Neural crest cell (in vitro differentiated cells): ENCODE results near the gene CLEC16A. TPM values are rescaled to one million over a fixed set of nuclear protein-coding genes. Genes with fewer than 3 reads are reported as not detected.

Source experiments
- DNase-seq: peaks from one replicate; pipeline ENCODE4 v3.0.0; 2021; ENCODE audit warnings: low read depth, mixed read lengths, low spot score
- H3K27ac Mint-ChIP-seq: one replicate; pipeline ENCODE4 v1.8.0; 2021; ENCODE audit warnings: mild to moderate bottlenecking, mixed read lengths; ENCODE audit not compliant: unreplicated experiment
- H3K27me3 Mint-ChIP-seq: 2 replicates; pipeline ENCODE4 v1.8.0; 2021; ENCODE audit warnings: low read depth, mild to moderate bottlenecking, mixed read lengths
- H3K36me3 Mint-ChIP-seq: 2 replicates; pipeline ENCODE4 v1.8.0; 2021; ENCODE audit warnings: low read depth, mild to moderate bottlenecking, mixed read lengths
- H3K4me1 Mint-ChIP-seq: 2 replicates; pipeline ENCODE4 v1.8.0; 2021; ENCODE audit warnings: mixed read lengths
- H3K4me3 Mint-ChIP-seq: one replicate; pipeline ENCODE4 v1.8.0; 2021; ENCODE audit warnings: mild to moderate bottlenecking, mixed read lengths
- H3K9me3 Mint-ChIP-seq: 2 replicates; pipeline ENCODE4 v1.8.0; 2021; ENCODE audit warnings: mixed read lengths
- CTCF ChIP-seq: fragments of 200-600 bp; sonication (generic); conservative IDR thresholded peaks from 2 replicates; pipeline ENCODE4 v1.5.0; 2021; ENCODE audit warnings: antibody characterized with exemption, mild to moderate bottlenecking
- total RNA-seq: library from RNA; stranded (reverse); gene quantifications from 2 replicates; pipeline ENCODE4 v1.2.1, GENCODE V29; 2021

The CLEC16A gene
- total RNA-seq, 1 donor from 2014 or later, result 21.3 TPM

- Mint-ChIP-seq H3K27me3 (no peaks in the 10 kb centered on the region), H3K27ac (no peak overlapping the region), H3K9me3 (peaks cover 3% of the 10 kb centered on the region), H3K36me3 (peaks cover 25% of the 10 kb centered on the region), H3K4me1 (peaks cover 4% of the 10 kb centered on the region), H3K4me3 (no peak overlapping the region)
- TF ChIP-seq CTCF, result no peak
- DNase-seq, result no peak
Measured at GRCh38 chr16:11022002-11022401, 77.6 kb downstream of the CLEC16A start.

GRCh38 chr16:11023262-11024039 lies 79.1 kb downstream of the CLEC16A start:
- no peak for TF ChIP-seq CTCF
- H3K36me3 Mint-ChIP-seq, result peaks cover 37% of the 10 kb centered on the region
- H3K4me3 Mint-ChIP-seq, result no peak overlapping the region
- H3K27me3 Mint-ChIP-seq, result no peaks in the 10 kb centered on the region
- no peak for DNase-seq
- H3K27ac Mint-ChIP-seq, result no peak overlapping the region
- no peaks in the 10 kb centered on the region for H3K4me1 Mint-ChIP-seq
- peaks cover 5% of the 10 kb centered on the region for H3K9me3 Mint-ChIP-seq

- Mint-ChIP-seq H3K36me3 (peaks cover 47% of the 10 kb centered on the region), H3K27me3 (no peaks in the 10 kb centered on the region), H3K9me3 (peaks cover 8% of the 10 kb centered on the region), H3K27ac (no peak overlapping the region), H3K4me1 (no peaks in the 10 kb centered on the region), H3K4me3 (no peak overlapping the region)
- DNase-seq, result no peak
- TF ChIP-seq CTCF, result no peak
Measured at GRCh38 chr16:11024333-11025053, 80.1 kb downstream of the CLEC16A start.

GRCh38 chr16:11025120-11025531 lies 80.8 kb downstream of the CLEC16A start:
- Mint-ChIP-seq H3K4me1 (no peaks in the 10 kb centered on the region), H3K27ac (no peak overlapping the region), H3K9me3 (peaks cover 12% of the 10 kb centered on the region), H3K36me3 (peaks cover 52% of the 10 kb centered on the region), H3K4me3 (no peak overlapping the region), H3K27me3 (no peaks in the 10 kb centered on the region)
- no peak for DNase-seq
- TF ChIP-seq CTCF, result no peak

- peaks cover 12% of the 10 kb centered on the region for H3K9me3 Mint-ChIP-seq
- no peak overlapping the region for H3K4me3 Mint-ChIP-seq
- no peaks in the 10 kb centered on the region for H3K27me3 Mint-ChIP-seq
- TF ChIP-seq CTCF, result no peak
- H3K36me3 Mint-ChIP-seq, result peaks cover 64% of the 10 kb centered on the region
- no peak overlapping the region for H3K27ac Mint-ChIP-seq
- DNase-seq, result no peak
- peaks cover 4% of the 10 kb centered on the region for H3K4me1 Mint-ChIP-seq
Measured at GRCh38 chr16:11029948-11030347, 85.6 kb downstream of the CLEC16A start.
